ENCODE data around the gene CMTM1. TPM values are rescaled to one million over a fixed set of nuclear protein-coding genes. Genes with fewer than 3 reads are reported as not detected.

The CMTM1 gene
- total RNA-seq, 1 experiment from 2014 or later: 5.8 TPM

DNA sequence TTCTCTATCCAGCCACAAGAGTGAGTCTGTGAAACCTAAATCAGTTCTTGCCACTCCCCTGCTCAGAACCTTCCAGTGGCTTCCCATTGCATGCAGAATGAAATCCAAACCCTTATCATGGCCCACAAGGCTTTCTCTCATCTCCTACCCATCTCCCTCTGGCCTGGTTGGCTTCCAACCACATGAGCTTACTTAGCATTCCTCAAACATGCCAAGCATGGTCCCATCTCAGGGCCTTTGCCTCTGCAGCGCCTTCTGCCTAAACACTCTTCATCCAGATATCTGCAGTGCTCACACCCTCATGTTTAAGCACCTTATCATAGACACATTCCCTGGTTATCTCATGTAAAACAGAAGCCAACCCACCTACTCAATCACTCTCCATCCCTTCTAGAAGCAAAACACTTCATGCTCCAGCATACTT lies 31.9 kb upstream of the CMTM1 start:
- no peaks in the 10 kb centered on the region for H3K4me1 ChIP-seq (ENCODE audit: low read length)
- H3K27ac ChIP-seq (ENCODE audit: low read length): no peak overlapping the region
- no peak overlapping the region for H3K4me3 ChIP-seq (ENCODE audit: low read length)
- no peaks in the 10 kb centered on the region for H3K9me3 ChIP-seq (ENCODE audit: low read length)
- H3K9ac ChIP-seq (ENCODE audit: low read length): no peak overlapping the region
- no peaks in the 10 kb centered on the region for H3K36me3 ChIP-seq (ENCODE audit: insufficient read depth, low read length)
- H3K4me2 ChIP-seq (ENCODE audit: low read depth, low read length, poor library complexity, severe bottlenecking): no peak overlapping the region
- H3K27me3 ChIP-seq (ENCODE audit: low read length): no peaks in the 10 kb centered on the region
- DNase-seq: no peak
- H3K9me2 ChIP-seq (replicated peaks; ENCODE audit: insufficient read depth, low read length): no peaks in the 10 kb centered on the region
- no peak overlapping the region for H2AFZ ChIP-seq (ENCODE audit: low read length)
- no peaks in the 10 kb centered on the region for H3K79me2 ChIP-seq (ENCODE audit: low read length)
- no peaks in the 10 kb centered on the region for H4K20me1 ChIP-seq (ENCODE audit: insufficient read depth, low read depth, low read length)

GRCh38 chr16:66536525-66536924 lies 29.7 kb upstream of the CMTM1 start:
- no peaks in the 10 kb centered on the region for H3K9me2 ChIP-seq (replicated peaks; ENCODE audit: insufficient read depth, low read length)
- H3K4me1 ChIP-seq (ENCODE audit: low read length): no peaks in the 10 kb centered on the region
- DNase-seq: no peak
- H3K4me2 ChIP-seq (ENCODE audit: low read depth, low read length, poor library complexity, severe bottlenecking): no peak overlapping the region
- no peak overlapping the region for H3K27ac ChIP-seq (ENCODE audit: low read length)
- H3K4me3 ChIP-seq (ENCODE audit: low read length): no peak overlapping the region
- H4K20me1 ChIP-seq (ENCODE audit: insufficient read depth, low read depth, low read length): no peaks in the 10 kb centered on the region
- no peak overlapping the region for H3K9ac ChIP-seq (ENCODE audit: low read length)
- H3K9me3 ChIP-seq (ENCODE audit: low read length): no peaks in the 10 kb centered on the region
- H3K27me3 ChIP-seq (ENCODE audit: low read length): no peaks in the 10 kb centered on the region
- no peaks in the 10 kb centered on the region for H3K79me2 ChIP-seq (ENCODE audit: low read length)
- H2AFZ ChIP-seq (ENCODE audit: low read length): no peak overlapping the region
- no peaks in the 10 kb centered on the region for H3K36me3 ChIP-seq (ENCODE audit: insufficient read depth, low read length)

DNA sequence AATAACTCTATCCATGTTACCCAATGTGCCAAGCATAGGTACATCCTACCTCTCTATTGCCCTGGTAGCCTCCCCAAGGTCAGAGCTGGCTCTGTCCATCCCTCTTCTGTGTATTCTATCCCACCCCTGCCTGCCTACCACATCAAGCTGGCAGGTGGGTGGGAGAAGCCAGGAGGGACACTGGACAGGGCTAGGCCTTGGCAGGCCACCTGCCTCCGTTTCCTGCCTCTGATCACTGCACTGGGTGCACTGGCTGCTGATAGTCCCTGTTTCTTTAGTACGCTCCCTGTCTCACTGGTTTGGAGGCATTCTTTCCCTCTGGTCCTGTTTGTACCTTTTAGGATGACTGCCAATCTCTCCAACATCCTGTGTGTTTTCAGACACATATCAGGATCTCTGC lies 29.0 kb upstream of the CMTM1 start:
- H3K79me2 ChIP-seq (ENCODE audit: low read length): no peaks in the 10 kb centered on the region
- no peak overlapping the region for H2AFZ ChIP-seq (ENCODE audit: low read length)
- H3K4me1 ChIP-seq (ENCODE audit: low read length): no peaks in the 10 kb centered on the region
- no peaks in the 10 kb centered on the region for H3K9me3 ChIP-seq (ENCODE audit: low read length)
- no peaks in the 10 kb centered on the region for H3K36me3 ChIP-seq (ENCODE audit: insufficient read depth, low read length)
- H3K27ac ChIP-seq (ENCODE audit: low read length): no peak overlapping the region
- H3K9ac ChIP-seq (ENCODE audit: low read length): no peak overlapping the region
- no peaks in the 10 kb centered on the region for H4K20me1 ChIP-seq (ENCODE audit: insufficient read depth, low read depth, low read length)
- no peak for DNase-seq
- no peak overlapping the region for H3K4me2 ChIP-seq (ENCODE audit: low read depth, low read length, poor library complexity, severe bottlenecking)
- no peak overlapping the region for H3K4me3 ChIP-seq (ENCODE audit: low read length)
- H3K27me3 ChIP-seq (ENCODE audit: low read length): no peaks in the 10 kb centered on the region
- no peaks in the 10 kb centered on the region for H3K9me2 ChIP-seq (replicated peaks; ENCODE audit: insufficient read depth, low read length)

DNA sequence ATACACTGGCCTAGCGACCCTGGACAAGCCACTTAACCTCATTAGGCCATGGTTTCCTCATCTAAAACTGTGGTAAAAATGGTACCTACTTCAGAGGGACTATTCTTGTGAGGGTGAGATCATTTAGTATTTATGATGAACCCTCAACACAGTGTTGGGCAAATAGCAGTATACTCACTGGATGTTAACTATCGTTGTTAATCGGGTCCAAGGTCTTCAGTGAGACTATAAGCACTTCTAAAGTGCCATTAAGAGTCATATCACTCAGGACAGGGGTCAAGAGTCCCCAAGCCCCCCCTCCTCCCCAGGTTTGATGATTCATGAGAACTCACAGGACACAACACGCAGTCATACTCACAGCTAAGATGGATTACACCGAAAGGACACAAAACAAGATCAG lies 27.3 kb upstream of the CMTM1 start:
- Histone ChIP-seq H3K79me2 (ENCODE audit: low read length) (no peaks in the 10 kb centered on the region), H3K9me2 (replicated peaks; ENCODE audit: insufficient read depth, low read length) (no peaks in the 10 kb centered on the region), H3K27me3 (ENCODE audit: low read length) (no peaks in the 10 kb centered on the region), H3K4me3 (ENCODE audit: low read length) (no peak overlapping the region), H3K4me1 (ENCODE audit: low read length) (peaks cover 3% of the 10 kb centered on the region), H3K27ac (ENCODE audit: low read length) (no peak overlapping the region), H3K36me3 (ENCODE audit: insufficient read depth, low read length) (no peaks in the 10 kb centered on the region), H4K20me1 (ENCODE audit: insufficient read depth, low read depth, low read length) (no peaks in the 10 kb centered on the region), H2AFZ (ENCODE audit: low read length) (no peak overlapping the region), H3K9ac (ENCODE audit: low read length) (no peak overlapping the region), H3K9me3 (ENCODE audit: low read length) (no peaks in the 10 kb centered on the region), H3K4me2 (ENCODE audit: low read depth, low read length, poor library complexity, severe bottlenecking) (no peak overlapping the region)
- no peak for DNase-seq

DNA sequence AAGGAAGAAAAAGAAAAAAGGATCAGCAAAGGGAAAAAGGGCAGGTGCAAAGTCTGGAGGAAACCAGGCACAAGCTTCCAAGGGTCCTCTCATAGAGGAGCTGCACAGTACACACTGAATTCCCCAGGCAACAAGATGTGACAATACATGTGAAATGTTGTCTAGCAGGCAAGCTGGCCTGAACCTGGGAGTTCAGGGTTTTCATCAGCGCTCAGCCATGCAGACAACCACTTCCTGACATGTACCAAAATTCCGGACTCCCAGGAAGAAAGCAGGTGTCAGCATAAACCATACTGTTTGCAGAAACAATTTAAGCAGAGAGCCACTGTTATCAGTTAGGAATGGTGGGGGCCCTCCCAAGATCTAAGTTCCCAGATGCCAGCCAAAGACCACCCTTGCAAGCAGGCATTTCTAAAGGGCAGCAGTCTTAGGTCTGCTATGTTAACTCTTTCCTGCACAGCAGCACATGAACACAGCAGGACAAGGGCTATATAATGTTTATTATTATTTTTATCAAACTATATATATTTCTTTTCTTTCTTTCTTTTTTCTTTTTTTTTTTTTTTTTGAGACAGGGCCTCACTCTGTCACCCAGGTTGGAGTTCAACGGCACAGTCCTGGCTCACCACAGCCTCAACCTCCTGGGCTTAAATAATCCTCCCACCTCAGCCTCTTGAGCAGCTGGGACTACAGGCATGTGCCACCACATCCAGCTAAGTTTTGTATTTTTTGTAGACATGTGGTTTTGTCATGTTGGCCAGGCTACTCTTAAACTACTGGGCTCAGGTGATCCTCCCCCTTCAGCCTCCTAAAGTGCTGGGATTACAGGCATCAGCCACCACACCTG lies 26.4 kb upstream of the CMTM1 start:
- Histone ChIP-seq H2AFZ (ENCODE audit: low read length) (no peak overlapping the region), H3K9me3 (ENCODE audit: low read length) (no peaks in the 10 kb centered on the region), H3K4me3 (ENCODE audit: low read length) (no peak overlapping the region), H3K4me1 (ENCODE audit: low read length) (peaks cover 9% of the 10 kb centered on the region), H3K79me2 (ENCODE audit: low read length) (no peaks in the 10 kb centered on the region), H3K9me2 (replicated peaks; ENCODE audit: insufficient read depth, low read length) (no peaks in the 10 kb centered on the region), H3K9ac (ENCODE audit: low read length) (no peak overlapping the region), H3K27me3 (ENCODE audit: low read length) (no peaks in the 10 kb centered on the region), H3K36me3 (ENCODE audit: insufficient read depth, low read length) (no peaks in the 10 kb centered on the region), H3K4me2 (ENCODE audit: low read depth, low read length, poor library complexity, severe bottlenecking) (no peak overlapping the region), H3K27ac (ENCODE audit: low read length) (no peak overlapping the region), H4K20me1 (ENCODE audit: insufficient read depth, low read depth, low read length) (no peaks in the 10 kb centered on the region)
- no peak for DNase-seq

GRCh38 chr16:66541388-66542355 lies 24.6 kb upstream of the CMTM1 start:
- H3K36me3 ChIP-seq (ENCODE audit: insufficient read depth, low read length): no peaks in the 10 kb centered on the region
- H2AFZ ChIP-seq (ENCODE audit: low read length): no peak overlapping the region
- H3K27me3 ChIP-seq (ENCODE audit: low read length): no peaks in the 10 kb centered on the region
- no peak for DNase-seq
- no peak overlapping the region for H3K27ac ChIP-seq (ENCODE audit: low read length)
- H3K4me3 ChIP-seq (ENCODE audit: low read length): no peak overlapping the region
- no peaks in the 10 kb centered on the region for H4K20me1 ChIP-seq (ENCODE audit: insufficient read depth, low read depth, low read length)
- no peaks in the 10 kb centered on the region for H3K9me2 ChIP-seq (replicated peaks; ENCODE audit: insufficient read depth, low read length)
- H3K4me1 ChIP-seq (ENCODE audit: low read length): peaks cover 18% of the 10 kb centered on the region
- no peaks in the 10 kb centered on the region for H3K79me2 ChIP-seq (ENCODE audit: low read length)
- no peak overlapping the region for H3K9ac ChIP-seq (ENCODE audit: low read length)
- no peak overlapping the region for H3K4me2 ChIP-seq (ENCODE audit: low read depth, low read length, poor library complexity, severe bottlenecking)
- no peaks in the 10 kb centered on the region for H3K9me3 ChIP-seq (ENCODE audit: low read length)

DNA sequence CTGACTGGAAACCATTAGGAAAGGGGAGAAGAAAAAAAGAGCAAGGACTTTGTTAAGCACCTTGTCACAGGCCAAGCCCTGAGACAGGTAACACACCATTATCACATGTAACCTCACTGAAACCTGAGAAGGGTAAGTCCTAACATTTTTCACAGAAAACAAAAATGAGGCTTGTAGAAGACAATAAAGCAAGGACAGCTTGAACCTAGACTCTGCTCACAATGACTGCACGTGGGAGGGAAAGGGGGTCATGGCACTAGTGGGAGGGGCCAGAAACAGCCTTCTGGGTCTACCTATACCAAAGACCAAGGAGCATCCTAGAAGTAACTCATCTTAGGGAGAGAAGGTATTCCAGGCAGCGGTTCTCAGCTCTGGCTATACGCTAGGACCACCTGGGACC lies 23.8 kb upstream of the CMTM1 start:
- no peaks in the 10 kb centered on the region for H3K36me3 ChIP-seq (ENCODE audit: insufficient read depth, low read length)
- H3K4me2 ChIP-seq (ENCODE audit: low read depth, low read length, poor library complexity, severe bottlenecking): no peak overlapping the region
- H3K27me3 ChIP-seq (ENCODE audit: low read length): no peaks in the 10 kb centered on the region
- no peaks in the 10 kb centered on the region for H4K20me1 ChIP-seq (ENCODE audit: insufficient read depth, low read depth, low read length)
- no peaks in the 10 kb centered on the region for H3K79me2 ChIP-seq (ENCODE audit: low read length)
- no peak overlapping the region for H3K27ac ChIP-seq (ENCODE audit: low read length)
- no peak overlapping the region for H2AFZ ChIP-seq (ENCODE audit: low read length)
- no peaks in the 10 kb centered on the region for H3K9me3 ChIP-seq (ENCODE audit: low read length)
- H3K9me2 ChIP-seq (replicated peaks; ENCODE audit: insufficient read depth, low read length): no peaks in the 10 kb centered on the region
- no peak overlapping the region for H3K4me3 ChIP-seq (ENCODE audit: low read length)
- no peak overlapping the region for H3K9ac ChIP-seq (ENCODE audit: low read length)
- DNase-seq: no peak
- peaks cover 25% of the 10 kb centered on the region for H3K4me1 ChIP-seq (ENCODE audit: low read length)

DNA sequence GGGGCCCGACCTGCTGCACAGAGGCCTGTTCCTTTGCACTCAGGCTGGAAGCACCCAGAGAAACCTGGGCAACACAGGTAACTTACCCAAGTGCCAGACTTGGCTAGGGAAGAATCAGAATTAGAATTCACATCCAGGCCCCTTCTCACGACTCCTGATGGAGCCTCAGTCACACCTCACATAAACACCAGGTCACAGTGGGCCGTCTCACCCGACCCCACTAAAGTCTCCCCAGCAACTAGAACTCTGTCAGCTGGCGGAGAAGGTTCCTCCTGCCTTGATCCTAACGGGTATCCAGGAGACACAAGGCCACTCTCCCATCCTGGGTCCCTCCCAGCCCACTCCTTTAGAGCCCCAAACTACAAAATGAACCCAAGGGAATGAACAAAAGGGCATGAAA lies 22.7 kb upstream of the CMTM1 start:
- Histone ChIP-seq H3K4me2 (ENCODE audit: low read depth, low read length, poor library complexity, severe bottlenecking) (no peak overlapping the region), H3K27me3 (ENCODE audit: low read length) (no peaks in the 10 kb centered on the region)

More for the DNA sequence above, 22.7 kb upstream of the CMTM1 start:
- Histone ChIP-seq H3K9ac (ENCODE audit: low read length) (no peak overlapping the region), H3K4me3 (ENCODE audit: low read length) (no peak overlapping the region), H2AFZ (ENCODE audit: low read length) (no peak overlapping the region), H3K4me1 (ENCODE audit: low read length) (peaks cover 28% of the 10 kb centered on the region), H3K79me2 (ENCODE audit: low read length) (no peaks in the 10 kb centered on the region), H3K27ac (ENCODE audit: low read length) (no peak overlapping the region), H3K9me2 (replicated peaks; ENCODE audit: insufficient read depth, low read length) (no peaks in the 10 kb centered on the region), H3K36me3 (ENCODE audit: insufficient read depth, low read length) (no peaks in the 10 kb centered on the region), H4K20me1 (ENCODE audit: insufficient read depth, low read depth, low read length) (no peaks in the 10 kb centered on the region), H3K9me3 (ENCODE audit: low read length) (no peaks in the 10 kb centered on the region)
- no peak for DNase-seq
